Smooth muscle cell of the brain vasculature (primary cell): ENCODE data around the gene CD4.
A peak's percentile ranks its signal among the peaks of the same experiment; 100 is the strongest.
"Not testable (repeated sequence)": the region's sequence is repeated elsewhere in the genome, so short reads cannot be mapped to it uniquely, and the experiment has no call there.

Experiments used
- DNase-seq: peaks from one replicate; pipeline ENCODE4 v3.0.0-alpha.2; 2012; ENCODE audit warnings: low read depth, low spot score

Gene CD4

GRCh38 chr12:6845395-6845794 is 56.1 kb downstream of the CD4 start:
- DNase-seq, result no peak

- DNase-seq, result no peak
These were observed 57.1 kb downstream of the CD4 start for GRCh38 chr12:6846316-6846869.

- no peak for DNase-seq
These were observed 58.3 kb downstream of the CD4 start for GRCh38 chr12:6847676-6848075.

DNA sequence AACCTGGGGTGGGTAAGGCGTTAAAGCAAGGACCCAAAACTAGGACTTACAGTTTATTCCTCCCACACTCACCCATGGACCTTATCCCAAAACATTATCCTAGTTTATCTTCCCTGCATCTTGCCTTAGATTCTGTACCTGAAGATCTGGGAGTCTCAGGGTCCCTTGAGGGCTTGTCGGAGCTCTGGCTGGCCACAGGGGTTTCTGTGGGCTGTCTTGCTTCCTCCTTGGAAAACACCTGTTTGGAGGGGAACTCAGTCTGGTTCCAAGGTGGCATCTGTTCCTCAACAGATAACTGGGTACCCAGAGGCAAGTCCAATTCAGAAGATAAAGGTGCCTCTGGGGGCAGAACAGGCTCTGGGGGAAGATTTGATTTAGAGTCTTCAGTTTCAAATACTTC is 60.1 kb downstream of the CD4 start:
- no peak for DNase-seq

DNA sequence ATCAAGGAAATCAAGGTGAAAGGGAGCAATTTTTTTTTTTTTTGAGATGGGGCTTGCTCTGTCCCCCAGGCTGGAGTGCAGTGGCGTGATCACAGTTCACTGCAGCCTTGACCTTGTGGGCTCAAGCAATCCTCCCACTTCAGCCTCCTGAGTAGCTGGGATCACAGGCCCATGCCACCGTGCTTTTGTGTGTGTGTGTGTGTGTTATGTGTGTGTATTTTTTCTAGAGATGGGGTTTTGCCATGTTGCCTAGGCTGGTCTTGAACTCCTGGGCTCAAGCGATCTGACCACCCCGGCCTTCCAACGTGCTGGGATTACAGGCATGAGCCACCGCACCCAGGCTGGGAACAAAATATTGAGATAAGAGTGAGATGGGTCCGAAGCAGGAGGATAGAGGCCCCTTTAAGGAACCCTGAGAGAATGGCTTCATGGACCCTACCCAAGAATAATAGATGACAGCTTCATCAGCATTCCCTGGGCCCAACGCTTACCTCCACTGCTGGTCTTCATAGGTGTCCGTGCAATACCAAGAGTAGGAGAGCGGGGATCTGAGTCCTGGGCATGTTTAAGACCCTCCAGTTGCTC is 60.7 kb downstream of the CD4 start:
- DNase-seq, result no peak

DNA sequence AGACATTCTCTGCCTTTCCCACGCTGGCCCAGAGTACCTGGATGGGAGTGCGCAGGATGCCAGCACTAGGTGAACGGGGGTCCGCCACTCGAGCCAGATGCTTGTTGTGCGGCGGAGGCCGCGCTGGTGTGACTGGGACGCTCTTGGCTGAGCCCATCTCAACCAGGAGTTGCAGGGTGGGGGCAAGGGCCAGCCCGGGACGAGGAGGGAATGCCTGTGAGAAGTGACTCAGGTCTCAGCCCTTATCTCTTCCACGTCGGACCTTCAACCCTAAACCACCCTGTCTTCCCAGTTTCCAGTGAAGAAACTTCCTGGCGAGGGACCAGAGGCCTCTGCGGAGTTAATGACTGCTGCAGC is 61.4 kb downstream of the CD4 start:
- no peak for DNase-seq

DNA sequence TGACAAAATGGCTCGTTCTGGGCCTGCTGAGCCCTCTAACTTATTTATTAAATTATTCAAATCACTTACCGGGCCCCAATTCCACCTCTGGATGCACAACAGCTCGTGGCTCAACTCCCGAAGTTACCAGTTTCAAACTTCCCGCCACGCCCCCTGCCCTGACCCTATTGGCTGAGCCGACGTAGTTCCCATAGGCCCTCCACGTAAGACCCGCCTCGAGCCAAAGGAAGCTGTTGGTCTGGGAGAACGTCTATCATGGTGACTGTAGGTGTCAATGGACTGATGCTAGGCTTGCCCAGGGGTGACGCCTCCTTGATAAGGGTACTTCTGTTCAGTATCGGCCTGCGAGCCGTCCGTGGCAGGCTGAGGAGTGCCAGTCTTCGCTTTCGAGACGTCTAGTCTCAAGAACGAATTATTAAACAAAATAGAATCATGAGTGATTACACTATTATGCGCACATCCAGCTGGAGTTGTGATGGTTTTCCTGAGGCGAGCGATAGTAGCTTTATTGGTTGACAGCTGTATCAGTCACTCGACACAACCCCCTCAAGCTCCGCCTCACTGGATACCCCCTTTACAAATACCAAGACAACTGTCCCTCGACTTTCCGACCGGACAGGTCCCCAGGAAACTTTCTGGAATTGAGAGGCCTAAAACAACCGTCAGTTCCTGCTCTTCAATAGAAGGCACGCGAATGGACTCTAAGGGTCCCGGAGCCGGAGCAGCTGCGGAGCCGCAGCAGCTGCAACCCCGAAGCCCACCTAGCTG is 62.0 kb downstream of the CD4 start, which contains the start of gene CDCA3:
Gene CDCA3 (minus strand): TSS at position 134 of the 768 bp plus-strand sequence. CDS start 334 bp downstream, outside the sequence.
- peak; percentile 95 for DNase-seq

DNA sequence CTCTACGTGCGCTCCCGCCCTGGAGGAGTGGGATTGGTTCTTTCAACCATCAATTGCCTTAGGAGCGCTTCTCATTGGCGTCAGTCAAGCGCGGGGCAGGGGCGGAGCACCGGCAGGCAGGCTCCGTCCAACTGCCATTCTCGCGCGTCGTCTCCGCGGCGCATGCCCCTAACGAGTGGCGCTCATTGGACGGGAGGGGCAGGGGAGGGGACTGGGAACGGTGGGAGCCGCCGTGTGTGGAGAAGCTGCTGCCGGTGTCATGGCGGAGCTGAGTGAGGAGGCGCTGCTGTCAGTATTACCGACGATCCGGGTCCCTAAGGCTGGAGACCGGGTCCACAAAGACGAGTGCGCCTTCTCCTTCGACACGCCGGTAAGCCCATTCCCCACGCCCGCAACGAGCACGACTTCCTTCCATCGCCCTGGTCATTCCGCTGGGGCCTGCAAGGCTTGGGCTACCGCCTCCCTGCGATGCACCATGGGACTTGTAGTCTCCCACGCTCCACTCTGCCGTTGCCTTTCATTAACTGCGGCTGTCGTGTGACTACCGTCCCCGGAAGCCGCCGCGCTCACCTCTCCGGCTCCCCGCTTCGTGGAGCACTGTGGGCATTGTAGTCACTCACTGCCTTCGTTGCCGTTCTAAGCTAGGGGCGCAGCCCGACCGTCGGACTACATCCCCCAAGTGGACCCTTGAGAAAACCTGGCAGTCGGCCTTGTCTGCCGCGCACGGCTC is 62.8 kb downstream of the CD4 start, which contains the start of gene USP5:
Gene USP5 (plus strand): TSS at position 230 of the 730 bp plus-strand sequence. CDS start 30 bp downstream, at position 260.
- peak; percentile 99 for DNase-seq

- no peak for DNase-seq
These were observed 63.5 kb downstream of the CD4 start for GRCh38 chr12:6852651-6853354.

- DNase-seq, result no peak
These were observed 64.3 kb downstream of the CD4 start for GRCh38 chr12:6853626-6854025.

DNA sequence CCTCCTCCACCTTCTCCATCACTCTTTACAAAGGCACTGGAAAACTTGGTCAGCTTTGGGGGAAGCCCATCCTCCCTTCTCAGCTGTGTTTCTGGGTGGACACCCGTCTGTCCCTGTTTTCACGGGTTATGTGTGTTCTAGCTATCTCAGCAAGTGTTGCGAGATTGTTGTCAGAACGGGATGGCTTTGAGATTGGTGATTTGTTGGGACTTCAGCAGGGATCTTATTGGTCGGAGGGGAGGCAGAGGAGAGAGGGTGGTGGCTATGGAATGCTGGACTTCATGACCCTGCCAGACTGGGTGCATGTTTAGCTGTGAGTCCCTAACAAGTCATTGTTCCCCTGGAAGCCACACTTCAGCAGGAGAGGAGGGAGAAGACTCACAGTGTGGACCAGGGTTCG is 64.7 kb downstream of the CD4 start:
- DNase-seq, result no peak

- no peak for DNase-seq
These were observed 66.0 kb downstream of the CD4 start for GRCh38 chr12:6855322-6855721.

GRCh38 chr12:6858799-6859198 is 69.5 kb downstream of the CD4 start:
- no peak for DNase-seq

DNA sequence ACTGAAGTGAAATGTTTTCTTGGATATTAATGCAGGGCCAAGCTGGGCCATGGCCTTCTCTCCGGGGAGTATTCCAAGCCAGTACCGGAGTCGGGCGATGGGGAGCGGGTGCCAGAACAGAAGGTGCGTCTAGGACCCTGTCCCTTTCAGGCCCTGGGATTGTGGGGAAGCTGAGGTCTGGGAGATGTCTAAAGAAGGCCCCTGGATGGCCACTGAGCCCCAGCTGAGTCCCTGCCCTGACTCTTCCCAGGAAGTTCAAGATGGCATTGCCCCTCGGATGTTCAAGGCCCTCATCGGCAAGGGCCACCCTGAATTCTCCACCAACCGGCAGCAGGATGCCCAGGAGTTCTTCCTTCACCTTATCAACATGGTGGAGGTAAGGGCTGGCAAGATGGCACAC is 70.8 kb downstream of the CD4 start:
- no peak for DNase-seq

- no peak for DNase-seq
These were observed 71.6 kb downstream of the CD4 start for GRCh38 chr12:6860942-6861341.

- no peak for DNase-seq
These were observed 72.1 kb downstream of the CD4 start for GRCh38 chr12:6861391-6861790.

GRCh38 chr12:6863033-6863432 is 73.7 kb downstream of the CD4 start:
- DNase-seq, result no peak

GRCh38 chr12:6863586-6864321 is 74.4 kb downstream of the CD4 start:
- no peak for DNase-seq

GRCh38 chr12:6865307-6865706 is 76.0 kb downstream of the CD4 start:
- not testable (repeated sequence) for DNase-seq

GRCh38 chr12:6866163-6866919 is 77.0 kb downstream of the CD4 start:
- DNase-seq, result no peak
